ENCODE data around the gene CMTM4. TPM values are rescaled to one million over a fixed set of nuclear protein-coding genes. Genes with fewer than 3 reads are reported as not detected.
"Not testable (repeated sequence)": the region's sequence is repeated elsewhere in the genome, so short reads cannot be mapped to it uniquely, and the experiment has no call there.

The CMTM4 gene
- total RNA-seq, 1 experiment from 2014 or later = 0.71 TPM

GRCh38 chr16:66598111-66598510, 98.4 kb downstream of the CMTM4 start:
- no peaks in the 10 kb centered on the region for H3K79me2 ChIP-seq (ENCODE audit: low read length)
- no peak overlapping the region for H3K4me2 ChIP-seq (ENCODE audit: low read depth, low read length, poor library complexity, severe bottlenecking)
- no peak for DNase-seq
- no peak overlapping the region for H3K9ac ChIP-seq (ENCODE audit: low read length)
- H3K9me2 ChIP-seq (replicated peaks; ENCODE audit: insufficient read depth, low read length) = no peaks in the 10 kb centered on the region
- peaks cover 6% of the 10 kb centered on the region; the same call in 1 of the 2 replicates for H4K20me1 ChIP-seq (ENCODE audit: insufficient read depth, low read depth, low read length)
- no peak overlapping the region for H2AFZ ChIP-seq (ENCODE audit: low read length)
- H3K4me1 ChIP-seq (ENCODE audit: low read length) = peaks cover 29% of the 10 kb centered on the region
- H3K36me3 ChIP-seq (ENCODE audit: insufficient read depth, low read length) = no peaks in the 10 kb centered on the region
- H3K27ac ChIP-seq (ENCODE audit: low read length) = no peak overlapping the region
- H3K27me3 ChIP-seq (ENCODE audit: low read length) = no peaks in the 10 kb centered on the region; the same call in 1 of the 2 replicates
- H3K9me3 ChIP-seq (ENCODE audit: low read length) = peaks cover 5% of the 10 kb centered on the region; the same call in 1 of the 2 replicates
- H3K4me3 ChIP-seq (ENCODE audit: low read length) = no peak overlapping the region

- H3K79me2 ChIP-seq (ENCODE audit: low read length) = no peaks in the 10 kb centered on the region
- H3K9me2 ChIP-seq (replicated peaks; ENCODE audit: insufficient read depth, low read length) = no peaks in the 10 kb centered on the region
- H3K4me2 ChIP-seq (ENCODE audit: low read depth, low read length, poor library complexity, severe bottlenecking) = no peak overlapping the region
- no peak overlapping the region for H2AFZ ChIP-seq (ENCODE audit: low read length)
- H3K27ac ChIP-seq (ENCODE audit: low read length) = no peak overlapping the region
- peak; percentile 53 for DNase-seq
- H4K20me1 ChIP-seq (ENCODE audit: insufficient read depth, low read depth, low read length) = peaks cover 3% of the 10 kb centered on the region; the same call in 1 of the 2 replicates
- no peak overlapping the region for H3K9ac ChIP-seq (ENCODE audit: low read length)
- no peaks in the 10 kb centered on the region; the same call in 1 of the 2 replicates for H3K27me3 ChIP-seq (ENCODE audit: low read length)
- no peak overlapping the region for H3K4me3 ChIP-seq (ENCODE audit: low read length)
- H3K9me3 ChIP-seq (ENCODE audit: low read length) = peaks cover 5% of the 10 kb centered on the region; the same call in 1 of the 2 replicates
- no peaks in the 10 kb centered on the region for H3K36me3 ChIP-seq (ENCODE audit: insufficient read depth, low read length)
- peaks cover 20% of the 10 kb centered on the region for H3K4me1 ChIP-seq (ENCODE audit: low read length)
Measured at GRCh38 chr16:66596986-66597848, 99.3 kb downstream of the CMTM4 start.

- not testable (repeated sequence) for DNase-seq; H4K20me1 ChIP-seq (ENCODE audit: insufficient read depth, low read depth, low read length); H3K9me2 ChIP-seq (replicated peaks; ENCODE audit: insufficient read depth, low read length); H3K9ac ChIP-seq (ENCODE audit: low read length); H3K9me3 ChIP-seq (ENCODE audit: low read length); H3K36me3 ChIP-seq (ENCODE audit: insufficient read depth, low read length); H3K79me2 ChIP-seq (ENCODE audit: low read length); H3K4me2 ChIP-seq (ENCODE audit: low read depth, low read length, poor library complexity, severe bottlenecking); H3K27ac ChIP-seq (ENCODE audit: low read length); H3K27me3 ChIP-seq (ENCODE audit: low read length); H2AFZ ChIP-seq (ENCODE audit: low read length); H3K4me3 ChIP-seq (ENCODE audit: low read length)
- peaks cover 16% of the 10 kb centered on the region for H3K4me1 ChIP-seq (ENCODE audit: low read length)
Measured at GRCh38 chr16:66596559-66596958, 100.0 kb downstream of the CMTM4 start.

- Histone ChIP-seq H3K4me1 (ENCODE audit: low read length) (peaks cover 18% of the 10 kb centered on the region), H3K4me3 (ENCODE audit: low read length) (no peak overlapping the region), H3K9me2 (replicated peaks; ENCODE audit: insufficient read depth, low read length) (no peaks in the 10 kb centered on the region), H3K27me3 (ENCODE audit: low read length) (no peaks in the 10 kb centered on the region), H3K9me3 (ENCODE audit: low read length) (no peaks in the 10 kb centered on the region), H2AFZ (ENCODE audit: low read length) (no peak overlapping the region), H3K27ac (ENCODE audit: low read length) (no peak overlapping the region), H3K9ac (ENCODE audit: low read length) (no peak overlapping the region), H3K36me3 (ENCODE audit: insufficient read depth, low read length) (no peaks in the 10 kb centered on the region), H3K79me2 (ENCODE audit: low read length) (no peaks in the 10 kb centered on the region), H4K20me1 (ENCODE audit: insufficient read depth, low read depth, low read length) (no peaks in the 10 kb centered on the region), H3K4me2 (ENCODE audit: low read depth, low read length, poor library complexity, severe bottlenecking) (no peak overlapping the region)
- DNase-seq = no peak
Measured at GRCh38 chr16:66594739-66595138, 101.8 kb downstream of the CMTM4 start.

GRCh38 chr16:66592814-66593213, 103.7 kb downstream of the CMTM4 start:
- Histone ChIP-seq H3K36me3 (ENCODE audit: insufficient read depth, low read length) (no peaks in the 10 kb centered on the region), H4K20me1 (ENCODE audit: insufficient read depth, low read depth, low read length) (0 out of 2 replicates have a peak, but pooled peaks cover 5% of the 10 kb centered on the region), H3K9me2 (replicated peaks; ENCODE audit: insufficient read depth, low read length) (no peaks in the 10 kb centered on the region), H3K9ac (ENCODE audit: low read length) (no peak overlapping the region), H3K27me3 (ENCODE audit: low read length) (no peaks in the 10 kb centered on the region), H3K4me1 (ENCODE audit: low read length) (peaks cover 13% of the 10 kb centered on the region), H2AFZ (ENCODE audit: low read length) (no peak overlapping the region), H3K4me3 (ENCODE audit: low read length) (no peak overlapping the region), H3K79me2 (ENCODE audit: low read length) (no peaks in the 10 kb centered on the region), H3K4me2 (ENCODE audit: low read depth, low read length, poor library complexity, severe bottlenecking) (no peak overlapping the region), H3K9me3 (ENCODE audit: low read length) (no peaks in the 10 kb centered on the region), H3K27ac (ENCODE audit: low read length) (no peak overlapping the region)
- DNase-seq = no peak

- no peaks in the 10 kb centered on the region for H3K36me3 ChIP-seq (ENCODE audit: insufficient read depth, low read length)
- no peaks in the 10 kb centered on the region for H3K79me2 ChIP-seq (ENCODE audit: low read length)
- no peak for DNase-seq
- H3K9me2 ChIP-seq (replicated peaks; ENCODE audit: insufficient read depth, low read length) = no peaks in the 10 kb centered on the region
- H3K9ac ChIP-seq (ENCODE audit: low read length) = no peak overlapping the region
- H3K27me3 ChIP-seq (ENCODE audit: low read length) = no peaks in the 10 kb centered on the region
- no peak overlapping the region for H3K4me3 ChIP-seq (ENCODE audit: low read length)
- H4K20me1 ChIP-seq (ENCODE audit: insufficient read depth, low read depth, low read length) = 0 out of 2 replicates have a peak, but pooled peaks cover 5% of the 10 kb centered on the region
- no peak overlapping the region for H3K4me2 ChIP-seq (ENCODE audit: low read depth, low read length, poor library complexity, severe bottlenecking)
- no peak overlapping the region for H3K27ac ChIP-seq (ENCODE audit: low read length)
- H2AFZ ChIP-seq (ENCODE audit: low read length) = no peak overlapping the region
- H3K9me3 ChIP-seq (ENCODE audit: low read length) = no peaks in the 10 kb centered on the region
- peaks cover 9% of the 10 kb centered on the region for H3K4me1 ChIP-seq (ENCODE audit: low read length)
Measured at GRCh38 chr16:66592241-66592640, 104.3 kb downstream of the CMTM4 start.

- Histone ChIP-seq H3K79me2 (ENCODE audit: low read length) (no peaks in the 10 kb centered on the region), H2AFZ (ENCODE audit: low read length) (no peak overlapping the region), H3K9me2 (replicated peaks; ENCODE audit: insufficient read depth, low read length) (no peaks in the 10 kb centered on the region), H4K20me1 (ENCODE audit: insufficient read depth, low read depth, low read length) (0 out of 2 replicates have a peak, but pooled peaks cover 5% of the 10 kb centered on the region), H3K4me1 (ENCODE audit: low read length) (peaks cover 6% of the 10 kb centered on the region; the same call in 1 of the 2 replicates), H3K27ac (ENCODE audit: low read length) (no peak overlapping the region), H3K4me3 (ENCODE audit: low read length) (no peak overlapping the region), H3K27me3 (ENCODE audit: low read length) (no peaks in the 10 kb centered on the region), H3K9ac (ENCODE audit: low read length) (no peak overlapping the region), H3K9me3 (ENCODE audit: low read length) (no peaks in the 10 kb centered on the region), H3K4me2 (ENCODE audit: low read depth, low read length, poor library complexity, severe bottlenecking) (no peak overlapping the region), H3K36me3 (ENCODE audit: insufficient read depth, low read length) (no peaks in the 10 kb centered on the region)
- DNase-seq = no peak
Measured at GRCh38 chr16:66591018-66591417, 105.5 kb downstream of the CMTM4 start.

- Histone ChIP-seq H4K20me1 (ENCODE audit: insufficient read depth, low read depth, low read length) (0 out of 2 replicates have a peak, but pooled peaks cover 5% of the 10 kb centered on the region), H3K4me1 (ENCODE audit: low read length) (peaks cover 6% of the 10 kb centered on the region; the same call in 1 of the 2 replicates), H3K9me3 (ENCODE audit: low read length) (no peaks in the 10 kb centered on the region), H3K79me2 (ENCODE audit: low read length) (no peaks in the 10 kb centered on the region), H2AFZ (ENCODE audit: low read length) (no peak overlapping the region), H3K4me2 (ENCODE audit: low read depth, low read length, poor library complexity, severe bottlenecking) (peak overlapping the region; percentile 44), H3K27me3 (ENCODE audit: low read length) (no peaks in the 10 kb centered on the region), H3K27ac (ENCODE audit: low read length) (no peak overlapping the region), H3K9ac (ENCODE audit: low read length) (no peak overlapping the region), H3K9me2 (replicated peaks; ENCODE audit: insufficient read depth, low read length) (no peaks in the 10 kb centered on the region), H3K4me3 (ENCODE audit: low read length) (no peak overlapping the region; the same call in 1 of the 2 replicates), H3K36me3 (ENCODE audit: insufficient read depth, low read length) (no peaks in the 10 kb centered on the region)
- no peak for DNase-seq
Measured at GRCh38 chr16:66590322-66590721, 106.2 kb downstream of the CMTM4 start.
